Measurements from ENCODE around the gene FBXW8.

- TF ChIP-seq POLR2AphosphoS5 (IDR thresholded peaks at IDR 0.05; ENCODE audit: borderline replicate concordance, low read depth, low read length) (no peak), EZH2 (IDR thresholded peaks at IDR 0.05) (no peak), FOXP2 (optimal IDR thresholded peaks at IDR 0.05; ENCODE audit: control extremely low read depth, extremely low read length, insufficient read depth) (no peak)
These were observed 20.4 kb upstream of the FBXW8 start for GRCh38 chr12:116890330-116890729.
